ENCODE measurements around the gene WWTR1.

Gene WWTR1

GRCh38 chr3:149599236-149599635 lies 58.6 kb downstream of the WWTR1 start:
- no peak overlapping the region for H3K27ac ChIP-seq
- H3K36me3 ChIP-seq = no peaks in the 10 kb centered on the region
- TF ChIP-seq CTCF (IDR thresholded peaks at IDR 0.05) = no peak
- no peak overlapping the region for H3K4me3 ChIP-seq (ENCODE audit: low read depth in 1 of 2, low read length in 1 of 2)
- no peaks in the 10 kb centered on the region for H3K4me1 ChIP-seq (ENCODE audit: control insufficient read depth in 1 of 2, insufficient read depth in 1 of 2, low read depth in 1 of 2, low read length in 1 of 2)
- peaks cover 73% of the 10 kb centered on the region for H3K27me3 ChIP-seq
- H3K9me3 ChIP-seq = no peaks in the 10 kb centered on the region

GRCh38 chr3:149596134-149596770 lies 61.6 kb downstream of the WWTR1 start:
- no peak for TF ChIP-seq CTCF (IDR thresholded peaks at IDR 0.05)
- Histone ChIP-seq H3K27ac (no peak overlapping the region), H3K9me3 (no peaks in the 10 kb centered on the region), H3K36me3 (no peaks in the 10 kb centered on the region), H3K27me3 (peaks cover 78% of the 10 kb centered on the region), H3K4me1 (ENCODE audit: control insufficient read depth in 1 of 2, insufficient read depth in 1 of 2, low read depth in 1 of 2, low read length in 1 of 2) (no peaks in the 10 kb centered on the region), H3K4me3 (ENCODE audit: low read depth in 1 of 2, low read length in 1 of 2) (no peak overlapping the region)

- no peak for TF ChIP-seq CTCF (IDR thresholded peaks at IDR 0.05)
- Histone ChIP-seq H3K4me3 (ENCODE audit: low read depth in 1 of 2, low read length in 1 of 2) (no peak overlapping the region), H3K9me3 (no peaks in the 10 kb centered on the region)
Measured at GRCh38 chr3:149593418-149594160, 64.2 kb downstream of the WWTR1 start.

GRCh38 chr3:149592758-149593240 lies 65.0 kb downstream of the WWTR1 start:
- Histone ChIP-seq H3K9me3 (no peaks in the 10 kb centered on the region), H3K4me3 (ENCODE audit: low read depth in 1 of 2, low read length in 1 of 2) (no peak overlapping the region), H3K27ac (no peak overlapping the region), H3K27me3 (peaks cover 81% of the 10 kb centered on the region), H3K36me3 (no peaks in the 10 kb centered on the region), H3K4me1 (ENCODE audit: control insufficient read depth in 1 of 2, insufficient read depth in 1 of 2, low read depth in 1 of 2, low read length in 1 of 2) (no peaks in the 10 kb centered on the region)
- TF ChIP-seq CTCF (IDR thresholded peaks at IDR 0.05) = no peak

More at GRCh38 chr3:149593418-149594160, 64.2 kb downstream of the WWTR1 start:
- no peaks in the 10 kb centered on the region for H3K36me3 ChIP-seq
- H3K27ac ChIP-seq = no peak overlapping the region
- H3K27me3 ChIP-seq = peaks cover 80% of the 10 kb centered on the region
- H3K4me1 ChIP-seq (ENCODE audit: control insufficient read depth in 1 of 2, insufficient read depth in 1 of 2, low read depth in 1 of 2, low read length in 1 of 2) = no peaks in the 10 kb centered on the region

- Histone ChIP-seq H3K4me1 (ENCODE audit: control insufficient read depth in 1 of 2, insufficient read depth in 1 of 2, low read depth in 1 of 2, low read length in 1 of 2) (no peaks in the 10 kb centered on the region), H3K27me3 (peaks cover 83% of the 10 kb centered on the region), H3K4me3 (ENCODE audit: low read depth in 1 of 2, low read length in 1 of 2) (no peak overlapping the region), H3K27ac (no peak overlapping the region), H3K36me3 (no peaks in the 10 kb centered on the region), H3K9me3 (no peaks in the 10 kb centered on the region)
- TF ChIP-seq CTCF (IDR thresholded peaks at IDR 0.05) = no peak
Measured at GRCh38 chr3:149590691-149591441, 67.0 kb downstream of the WWTR1 start.
